Measurements from ENCODE around the gene SARS2. TPM values are rescaled to one million over a fixed set of nuclear protein-coding genes. Genes with fewer than 3 reads are reported as not detected.

Gene SARS2
- total RNA-seq, 1 donor from 2014 or later: 32.3 TPM

DNA sequence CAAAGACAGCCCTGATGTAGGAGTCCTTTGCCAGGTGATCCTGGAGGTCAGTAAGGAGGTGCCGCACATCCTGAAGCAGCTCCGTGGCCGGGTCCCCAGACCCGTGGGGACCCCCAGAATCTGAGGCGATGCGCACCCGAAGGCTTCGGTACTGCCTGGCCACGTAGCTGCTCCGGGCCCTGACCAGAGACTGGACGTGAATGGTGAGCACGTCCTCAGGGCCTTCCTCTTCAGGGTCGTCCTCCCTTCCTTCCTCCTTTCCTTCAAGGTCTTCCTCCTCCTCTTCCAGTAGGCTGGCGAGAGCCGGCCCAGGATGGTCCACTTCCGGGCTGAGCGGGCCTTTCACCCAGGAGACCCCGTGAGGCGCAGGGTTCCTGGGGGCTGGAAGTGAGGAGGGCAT lies 60.0 kb downstream of the SARS2 start:
- no peak for TF ChIP-seq CTCF (conservative IDR thresholded peaks at IDR 0.05)
- H3K27me3 Mint-ChIP-seq: peaks cover 4% of the 10 kb centered on the region
- no peak overlapping the region for H3K27ac Mint-ChIP-seq
- no peak overlapping the region for H3K4me3 Mint-ChIP-seq
- H3K4me1 Mint-ChIP-seq (ENCODE audit: unreplicated experiment): peaks cover 4% of the 10 kb centered on the region
- H3K9me3 Mint-ChIP-seq: no peaks in the 10 kb centered on the region
- DNase-seq (ENCODE audit: extremely low spot score, unreplicated experiment): no peak
- no peaks in the 10 kb centered on the region for H3K36me3 Mint-ChIP-seq

GRCh38 chr19:38869836-38870607 lies 60.5 kb downstream of the SARS2 start:
- no peak overlapping the region for H3K27ac Mint-ChIP-seq

DNA sequence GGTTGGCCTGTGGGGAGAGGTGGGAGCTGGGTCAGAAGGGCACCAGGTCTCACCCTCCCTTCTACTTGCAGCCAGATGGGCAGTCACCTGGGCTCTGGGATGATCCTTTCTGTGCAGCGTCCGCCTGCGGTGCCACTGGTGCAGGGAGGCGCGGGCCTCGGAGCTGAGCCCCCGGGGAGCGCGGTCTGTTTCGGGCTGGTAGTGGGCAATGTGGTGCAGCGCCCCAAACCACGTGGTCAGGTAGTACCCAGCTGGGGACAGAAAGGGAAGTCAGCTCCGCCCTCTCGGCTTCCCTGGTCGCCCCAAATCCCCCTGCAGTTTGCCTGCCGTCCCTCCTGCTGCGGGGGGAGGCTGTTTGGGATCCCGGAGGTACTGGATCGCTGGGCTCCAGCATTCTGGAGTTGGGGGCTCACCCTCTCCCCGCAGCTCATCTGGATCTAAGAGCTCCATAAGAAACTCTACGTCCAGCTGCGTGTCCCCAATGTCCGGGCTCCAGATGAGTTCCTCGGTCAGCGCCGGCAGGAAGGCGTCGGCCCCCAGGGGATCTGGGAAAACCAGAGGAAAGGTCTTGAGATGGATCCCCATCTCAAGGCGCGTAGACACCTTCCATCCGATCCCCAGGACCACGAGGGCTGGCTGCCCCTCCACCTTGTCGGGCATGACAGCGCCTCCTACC lies 61.3 kb downstream of the SARS2 start:
- Mint-ChIP-seq H3K4me1 (ENCODE audit: unreplicated experiment) (peaks cover 16% of the 10 kb centered on the region), H3K9me3 (no peaks in the 10 kb centered on the region), H3K27ac (no peak overlapping the region), H3K4me3 (peak overlapping the region; percentile 78), H3K27me3 (peaks cover 4% of the 10 kb centered on the region), H3K36me3 (no peaks in the 10 kb centered on the region)
- DNase-seq (ENCODE audit: extremely low spot score, unreplicated experiment): no peak
- no peak for TF ChIP-seq CTCF (conservative IDR thresholded peaks at IDR 0.05)

More at GRCh38 chr19:38869836-38870607, 60.5 kb downstream of the SARS2 start:
- Mint-ChIP-seq H3K9me3 (no peaks in the 10 kb centered on the region), H3K4me3 (peak overlapping the region; percentile 78), H3K27me3 (peaks cover 4% of the 10 kb centered on the region), H3K36me3 (no peaks in the 10 kb centered on the region), H3K4me1 (ENCODE audit: unreplicated experiment) (peaks cover 9% of the 10 kb centered on the region)
- peak; percentile 82 for DNase-seq (ENCODE audit: extremely low spot score, unreplicated experiment)
- TF ChIP-seq CTCF (conservative IDR thresholded peaks at IDR 0.05): peak; percentile 80

DNA sequence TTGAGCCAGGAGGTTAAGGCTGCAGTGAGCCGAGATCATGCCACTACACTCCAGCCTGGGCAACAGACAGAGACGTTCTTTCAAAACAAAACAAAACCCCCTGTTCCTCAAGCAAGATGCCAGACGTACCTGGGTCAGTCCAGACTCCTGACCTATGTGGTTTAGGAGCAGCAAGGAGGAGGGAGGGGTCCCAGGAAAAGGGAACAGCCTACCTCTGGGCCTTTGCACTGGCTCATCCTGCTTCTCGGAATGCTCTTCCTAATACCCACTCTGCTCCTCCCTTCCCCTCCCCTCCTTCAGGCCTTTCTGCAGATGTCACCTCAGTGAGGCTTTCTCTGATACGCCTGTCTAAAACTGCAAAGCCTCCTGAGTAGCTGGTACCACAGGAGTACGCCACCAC lies 62.0 kb downstream of the SARS2 start:
- H3K9me3 Mint-ChIP-seq: no peaks in the 10 kb centered on the region
- peaks cover 16% of the 10 kb centered on the region for H3K4me1 Mint-ChIP-seq (ENCODE audit: unreplicated experiment)
- H3K36me3 Mint-ChIP-seq: no peaks in the 10 kb centered on the region
- H3K4me3 Mint-ChIP-seq: no peak overlapping the region
- no peak overlapping the region for H3K27ac Mint-ChIP-seq
- no peak for TF ChIP-seq CTCF (conservative IDR thresholded peaks at IDR 0.05)
- peaks cover 4% of the 10 kb centered on the region for H3K27me3 Mint-ChIP-seq
- DNase-seq (ENCODE audit: extremely low spot score, unreplicated experiment): no peak

- no peak overlapping the region for H3K27ac Mint-ChIP-seq
- H3K4me1 Mint-ChIP-seq (ENCODE audit: unreplicated experiment): peaks cover 23% of the 10 kb centered on the region
- no peak overlapping the region for H3K4me3 Mint-ChIP-seq
- no peaks in the 10 kb centered on the region for H3K9me3 Mint-ChIP-seq
- peaks cover 4% of the 10 kb centered on the region for H3K27me3 Mint-ChIP-seq
- DNase-seq (ENCODE audit: extremely low spot score, unreplicated experiment): no peak
- TF ChIP-seq CTCF (conservative IDR thresholded peaks at IDR 0.05): no peak
- no peaks in the 10 kb centered on the region for H3K36me3 Mint-ChIP-seq
Observed at GRCh38 chr19:38867171-38867780, 63.3 kb downstream of the SARS2 start.

Other genes starting within 250 kb of the SARS2 start
- 3.0 and 4.5 TPM in 2 replicates for gene CAPN12, start 186.3 kb downstream of the SARS2 start, total RNA-seq (ENCODE audit: low replicate concordance)
- 1.8 and 1.9 TPM in 2 replicates for gene LGALS7, start 157.2 kb downstream of the SARS2 start, total RNA-seq (ENCODE audit: low replicate concordance)
- not detected in 2 replicates for gene LGALS7B, start 141.6 kb downstream of the SARS2 start, total RNA-seq (ENCODE audit: low replicate concordance)
- gene LGALS4, start 117.8 kb downstream of the SARS2 start, total RNA-seq (ENCODE audit: low replicate concordance): 33.4 and 104 TPM in 2 replicates
- gene ECH1, start 99.0 kb downstream of the SARS2 start, total RNA-seq (ENCODE audit: low replicate concordance): 134 and 142 TPM in 2 replicates
- gene HNRNPL, start 80.8 kb downstream of the SARS2 start, total RNA-seq (ENCODE audit: low replicate concordance): 338 and 451 TPM in 2 replicates
- 1.7 and 3.4 TPM in 2 replicates for gene RINL, start 52.5 kb downstream of the SARS2 start, total RNA-seq (ENCODE audit: low replicate concordance)
- 43.7 and 46.0 TPM in 2 replicates for gene SIRT2, start 31.1 kb downstream of the SARS2 start, total RNA-seq (ENCODE audit: low replicate concordance)
- 13.7 and 21.1 TPM in 2 replicates for gene NFKBIB, start 30.8 kb downstream of the SARS2 start, total RNA-seq (ENCODE audit: low replicate concordance)
- gene CCER2, start 18.6 kb downstream of the SARS2 start, total RNA-seq (ENCODE audit: low replicate concordance): 0.55 and 1.2 TPM in 2 replicates
- gene MRPS12, start 181 bp upstream of the SARS2 start, total RNA-seq (ENCODE audit: low replicate concordance): 45.6 and 58.0 TPM in 2 replicates
- gene FBXO17, start 45.0 kb upstream of the SARS2 start, total RNA-seq (ENCODE audit: low replicate concordance): 10.6 and 26.0 TPM in 2 replicates
- gene FBXO27, start 101.8 kb upstream of the SARS2 start, total RNA-seq (ENCODE audit: low replicate concordance): 8.2 and 10.1 TPM in 2 replicates
- gene ACP7, start 153.6 kb upstream of the SARS2 start, total RNA-seq (ENCODE audit: low replicate concordance): 0.29 and 0.31 TPM in 2 replicates
- gene PAK4, start 195.0 kb upstream of the SARS2 start, total RNA-seq (ENCODE audit: low replicate concordance): 52.1 and 64.3 TPM in 2 replicates